HG03060 (cell line): ENCODE data around the gene CCNH.
A peak's percentile ranks its signal among the peaks of the same experiment; 100 is the strongest.

ENCODE experiments used
- ATAC-seq: cut with Tn5 transposase; IDR thresholded peaks from one replicate; pipeline ENCODE4 v1.9.1; 2021; ENCODE audit warnings: low read depth, moderate number of reproducible peaks; ENCODE audit not compliant: unreplicated experiment

CCNH gene

DNA sequence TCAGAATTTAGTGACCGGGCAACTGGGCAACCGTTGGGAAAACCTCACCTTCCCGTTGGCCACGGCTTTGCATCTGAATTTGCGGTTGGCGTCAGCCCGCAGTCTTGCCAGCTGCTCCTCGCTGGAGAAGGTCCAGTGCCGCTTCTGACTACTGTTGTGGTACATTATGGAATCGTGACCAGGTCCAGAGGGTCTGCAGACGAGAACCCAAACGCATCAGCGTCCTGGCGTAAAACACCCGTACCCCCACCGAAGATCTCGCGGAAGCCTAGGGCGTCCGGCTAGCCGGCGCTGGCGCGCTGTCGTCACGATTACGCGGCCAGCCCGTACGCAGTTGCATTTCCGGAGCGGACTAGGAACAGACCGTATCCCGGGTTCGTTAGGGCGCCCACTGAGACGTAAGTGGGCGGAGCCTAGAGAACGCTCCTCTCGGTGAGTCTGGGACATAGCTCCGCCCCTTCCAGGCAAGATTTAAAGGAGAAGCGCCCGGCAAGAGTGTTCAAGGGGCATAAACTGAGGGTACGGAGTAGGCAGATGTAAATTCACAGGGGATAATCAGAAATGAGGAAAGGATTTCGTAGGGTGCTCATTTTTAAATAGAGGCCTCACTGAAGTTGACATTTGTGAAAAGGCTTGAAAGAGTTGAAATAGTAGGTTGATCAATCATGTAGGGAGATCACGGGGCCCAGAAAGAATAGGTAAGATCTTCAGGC lies at the start of gene CCNH:
TSS of gene CCNH (minus strand) at position 301 of the 713 bp plus-strand sequence. CDS start at position 165, 136 bp downstream.
- ATAC-seq: peak; percentile 99

DNA sequence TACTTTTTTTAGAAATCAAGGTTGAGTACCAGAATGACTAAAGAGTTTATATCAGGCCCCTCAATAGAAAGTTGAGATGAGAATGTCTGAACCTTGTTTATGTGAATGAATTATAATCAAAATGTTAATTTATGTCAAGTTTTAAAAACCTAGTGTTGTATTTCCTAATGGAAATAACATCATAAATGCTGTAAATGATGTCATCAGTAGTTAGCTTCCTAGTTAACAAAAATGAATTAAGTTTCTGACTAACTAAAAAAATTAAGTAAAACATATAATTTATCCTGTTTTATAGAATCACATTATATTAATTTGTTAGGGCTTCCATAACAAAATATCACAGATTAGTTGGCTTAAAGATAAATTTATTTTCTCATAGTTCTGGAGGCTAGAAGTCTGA lies 45.0 kb upstream of the CCNH start:
- no peak for ATAC-seq

DNA sequence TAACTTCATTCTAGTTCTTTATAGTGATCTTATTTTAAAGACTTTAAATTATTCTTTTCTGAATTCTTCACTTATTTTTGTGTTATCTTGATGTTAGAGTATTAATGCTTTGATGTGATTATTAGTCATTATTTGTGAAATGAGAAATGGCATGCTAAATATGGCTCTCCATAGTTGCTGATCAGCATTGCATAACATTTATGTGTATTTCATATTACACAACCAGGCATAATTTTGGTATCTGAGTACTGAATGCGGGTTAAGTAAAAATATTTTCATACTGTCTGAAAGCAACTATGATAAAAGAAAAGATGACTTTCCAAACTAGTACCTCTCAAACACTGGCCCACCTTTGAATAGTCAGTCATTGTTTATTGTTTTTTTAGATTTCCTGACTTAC lies 41.1 kb upstream of the CCNH start:
- no peak for ATAC-seq

DNA sequence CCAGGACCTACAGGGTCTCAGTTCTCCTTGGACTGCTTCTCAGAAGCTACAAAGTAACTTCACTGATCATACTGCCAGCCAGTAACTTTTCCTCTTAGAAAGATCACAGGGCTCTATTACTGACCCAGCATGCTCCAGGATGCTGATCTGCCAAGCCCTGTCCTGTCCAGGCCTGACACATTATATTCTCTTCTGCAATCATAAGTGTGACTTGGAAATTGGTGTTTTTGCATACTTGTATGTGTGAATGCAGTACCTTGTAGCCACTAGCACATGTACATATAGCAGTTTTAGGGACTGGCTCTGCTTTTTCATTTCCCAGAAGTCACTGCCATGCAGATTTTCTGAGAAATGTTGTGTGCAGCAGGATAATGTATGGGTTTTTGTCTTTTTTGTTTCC lies 40.1 kb upstream of the CCNH start:
- no peak for ATAC-seq

DNA sequence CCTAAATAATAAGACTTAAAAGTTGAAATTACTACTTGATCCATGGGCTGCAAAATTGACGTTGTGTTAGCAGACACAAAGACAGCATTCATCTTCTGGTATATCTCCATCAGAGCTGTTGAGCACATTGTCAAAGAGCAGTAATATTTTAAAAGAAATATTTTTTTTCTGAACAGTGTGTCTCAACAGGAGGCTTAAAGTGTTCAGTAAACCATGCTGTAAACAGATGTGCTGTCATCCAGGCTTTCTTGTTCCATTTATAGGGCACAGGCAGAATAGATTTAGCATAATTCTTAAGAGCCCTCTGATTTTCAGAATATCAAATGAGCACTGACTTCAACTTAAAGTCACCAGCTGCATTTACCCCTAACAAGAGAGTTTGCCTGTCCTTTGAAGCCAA lies 29.7 kb upstream of the CCNH start:
- ATAC-seq: no peak

DNA sequence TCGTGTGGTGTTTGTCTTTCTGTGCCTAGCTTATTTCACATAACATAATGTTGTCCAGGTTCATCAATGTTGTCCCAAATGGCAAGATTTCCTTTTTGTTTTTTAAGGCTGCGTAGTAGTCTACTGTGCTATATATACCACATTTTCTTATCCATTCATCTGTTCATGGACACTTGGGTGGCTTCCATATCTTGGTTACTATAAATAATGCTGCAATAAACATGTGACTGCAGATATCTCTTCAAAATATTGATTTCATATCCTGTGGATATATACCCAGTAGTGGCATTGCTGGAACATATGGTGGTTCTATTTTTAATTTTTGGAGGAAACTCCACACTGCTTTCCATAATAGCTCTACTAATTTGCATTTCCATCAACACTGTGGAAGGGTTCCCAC lies 25.5 kb upstream of the CCNH start:
- no peak for ATAC-seq

DNA sequence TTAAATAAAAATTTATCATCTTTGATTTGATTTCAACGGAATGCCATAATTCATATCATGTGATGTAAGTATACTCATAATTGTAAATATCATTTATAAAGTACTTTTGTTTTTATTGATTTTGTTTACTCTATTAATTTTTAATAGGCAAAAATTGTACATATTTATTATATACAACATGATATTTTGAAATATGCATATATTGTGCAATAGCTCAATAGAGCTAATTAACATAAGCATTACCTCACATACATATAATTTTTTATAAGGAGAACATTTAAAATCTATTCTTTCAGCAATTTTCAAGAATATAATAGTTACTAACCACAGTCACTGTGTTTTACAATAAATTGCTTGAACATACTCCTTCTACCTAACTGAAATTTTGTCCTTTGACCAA lies 25.0 kb upstream of the CCNH start:
- ATAC-seq: no peak

DNA sequence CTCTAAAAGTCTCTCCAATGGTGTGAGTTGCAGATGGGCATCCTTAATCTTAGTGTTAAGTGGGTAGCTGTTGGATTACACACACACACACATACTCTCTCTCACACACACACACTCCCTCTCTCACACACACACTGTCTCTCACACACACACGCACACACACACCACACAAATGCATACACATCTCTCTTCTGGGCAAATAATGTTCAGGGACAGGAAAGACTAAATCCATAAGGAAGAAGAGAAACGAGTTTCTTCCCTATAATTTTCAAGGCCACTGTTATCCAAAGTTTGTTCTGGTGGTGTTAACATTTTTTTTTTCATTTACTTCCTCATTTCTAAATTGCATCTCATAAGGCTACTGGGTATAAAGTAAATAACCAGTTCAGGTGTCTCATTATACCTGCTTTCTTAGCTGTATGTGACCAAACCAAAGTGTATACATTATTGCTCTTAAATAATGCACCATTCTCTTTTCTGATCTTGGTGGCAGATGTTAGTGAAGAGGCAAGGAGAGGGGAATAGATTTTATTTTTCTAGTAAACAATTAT lies 22.5 kb upstream of the CCNH start:
- no peak for ATAC-seq

DNA sequence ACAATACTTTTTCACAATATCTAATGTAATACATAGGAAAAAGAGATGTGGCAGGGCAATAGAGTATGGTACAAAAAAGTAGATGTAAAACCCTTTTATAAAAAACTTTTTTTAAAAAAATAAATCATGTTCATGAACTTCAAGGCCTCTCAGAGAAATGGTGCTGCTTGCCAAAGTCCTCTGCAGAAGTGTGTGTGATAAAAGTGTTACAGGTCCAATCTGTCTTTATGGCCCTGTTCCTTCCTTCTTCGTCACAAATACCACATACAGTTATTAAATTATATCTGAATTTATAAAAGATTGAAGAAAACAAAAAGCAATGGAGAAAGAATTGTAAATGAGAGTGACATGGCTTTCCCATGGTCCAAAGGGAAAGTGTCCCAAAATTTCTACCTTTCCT lies 21.7 kb upstream of the CCNH start:
- ATAC-seq: no peak

DNA sequence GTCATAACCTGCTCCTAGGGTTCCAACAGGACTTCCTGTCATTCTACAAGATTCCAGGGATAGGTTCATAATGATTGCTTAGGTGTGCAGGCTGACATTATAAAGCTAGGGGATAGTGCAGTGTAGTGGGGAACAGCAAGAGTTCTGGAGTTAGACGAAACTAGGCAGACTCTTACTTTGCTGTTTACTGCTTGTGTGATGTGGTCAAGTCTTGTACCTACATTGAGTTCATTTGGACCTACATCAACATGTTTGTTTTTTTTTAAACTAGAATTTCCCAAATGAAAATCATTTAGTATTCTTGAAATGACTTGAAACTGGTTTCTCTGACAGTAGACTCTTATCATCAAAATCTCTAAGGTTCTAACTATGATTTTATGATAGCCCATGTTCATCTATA lies 21.2 kb upstream of the CCNH start:
- ATAC-seq: no peak

DNA sequence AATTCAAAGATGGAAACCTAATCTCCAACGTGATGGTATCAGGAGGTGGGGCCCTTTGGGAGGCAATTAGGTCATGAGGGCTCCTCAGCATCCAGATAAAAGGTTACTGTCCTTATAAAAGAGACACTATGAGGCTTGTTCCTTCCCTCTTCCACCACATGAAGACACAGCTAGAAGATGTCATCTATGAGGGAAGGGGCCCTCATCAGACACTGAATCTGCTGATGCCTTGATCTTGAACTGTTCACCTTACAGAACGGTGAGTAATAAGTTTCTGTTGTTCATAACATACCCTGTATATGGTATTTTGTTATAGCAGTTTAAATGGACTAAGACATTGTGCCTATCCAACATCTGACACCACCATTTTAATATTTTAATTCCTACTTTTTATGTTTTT lies 19.7 kb upstream of the CCNH start:
- ATAC-seq: no peak

DNA sequence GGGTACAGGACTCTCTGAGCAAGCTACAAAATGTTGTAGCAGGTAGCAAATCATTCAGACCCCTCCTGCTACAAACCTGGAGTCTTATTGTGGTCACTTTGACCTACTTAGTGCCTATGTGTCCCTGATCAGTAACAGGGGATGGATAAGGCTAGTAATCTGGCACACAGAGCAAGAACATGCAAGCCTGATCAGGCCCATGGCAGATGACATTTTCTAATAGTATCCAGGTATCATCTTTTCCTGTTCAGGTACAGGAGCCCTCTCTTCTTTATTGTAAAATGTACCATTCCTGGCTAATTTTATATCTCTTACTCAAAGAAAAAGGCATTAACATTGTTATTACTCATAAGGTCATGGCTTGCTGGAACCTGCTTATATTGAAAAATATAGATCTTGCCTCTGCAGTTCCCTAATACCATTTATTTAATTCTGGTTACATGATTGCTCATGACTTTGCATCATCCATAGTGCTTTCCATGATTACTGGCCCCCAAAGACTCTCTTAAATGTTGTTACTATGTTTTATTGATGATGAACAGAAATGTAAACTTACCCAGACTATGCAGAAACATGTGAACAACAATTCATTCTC lies 18.2 kb upstream of the CCNH start:
- no peak for ATAC-seq

DNA sequence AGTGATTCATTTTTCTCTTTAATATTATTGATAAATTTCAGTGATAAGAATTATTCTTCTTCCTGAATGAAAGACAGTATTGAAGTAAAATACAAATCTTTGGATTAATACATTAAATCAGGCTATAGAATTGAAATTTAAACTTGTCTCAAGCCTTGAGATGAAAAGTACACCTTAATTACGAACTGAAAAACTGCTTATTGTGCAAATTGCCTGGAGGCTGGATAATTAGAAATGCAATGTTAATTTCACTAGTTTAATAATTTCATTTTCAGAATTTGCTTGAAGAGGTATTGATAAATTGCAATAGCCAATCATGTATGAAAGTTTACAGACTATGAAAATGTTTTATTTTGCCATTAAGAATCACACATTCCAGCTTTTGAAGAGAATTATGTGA lies 11.0 kb upstream of the CCNH start:
- ATAC-seq: no peak

DNA sequence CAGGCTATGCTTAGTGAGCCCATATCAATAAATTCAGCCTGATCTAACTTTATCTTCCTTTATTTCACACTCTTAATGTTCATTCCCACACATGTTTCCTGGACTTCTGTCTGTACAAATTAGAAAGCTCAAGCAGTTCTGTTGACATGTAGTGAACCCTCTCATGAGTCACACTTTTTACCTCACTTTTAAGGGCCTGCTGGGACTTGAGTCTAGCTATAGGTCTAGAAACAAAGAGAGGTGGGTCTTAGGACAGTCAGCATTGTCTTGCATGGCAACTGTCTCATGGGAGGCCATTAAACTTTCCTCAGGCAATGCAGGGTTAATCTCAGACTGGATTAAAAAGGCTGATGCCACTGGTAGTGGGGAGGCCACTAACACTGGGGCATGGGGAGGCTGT lies 8.6 kb upstream of the CCNH start:
- ATAC-seq: no peak

DNA sequence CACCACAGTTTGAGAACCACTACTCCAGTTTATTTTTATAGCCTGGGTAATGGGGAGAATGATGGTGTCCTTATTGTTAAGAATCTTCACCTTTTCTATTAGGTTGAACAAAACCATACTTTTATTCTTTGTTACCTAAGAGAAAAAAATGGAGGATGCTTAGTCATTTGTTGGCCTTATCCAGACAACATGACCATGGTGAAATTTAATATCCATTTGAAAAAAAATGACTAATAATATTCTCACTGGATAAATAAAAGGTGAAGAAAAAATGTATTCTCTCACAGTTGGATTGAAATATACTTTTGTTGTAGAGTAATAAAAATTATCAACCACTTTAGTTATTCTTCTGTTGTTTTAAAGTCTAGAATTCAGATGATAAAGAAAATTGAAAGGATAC lies 5.8 kb upstream of the CCNH start:
- ATAC-seq: no peak

DNA sequence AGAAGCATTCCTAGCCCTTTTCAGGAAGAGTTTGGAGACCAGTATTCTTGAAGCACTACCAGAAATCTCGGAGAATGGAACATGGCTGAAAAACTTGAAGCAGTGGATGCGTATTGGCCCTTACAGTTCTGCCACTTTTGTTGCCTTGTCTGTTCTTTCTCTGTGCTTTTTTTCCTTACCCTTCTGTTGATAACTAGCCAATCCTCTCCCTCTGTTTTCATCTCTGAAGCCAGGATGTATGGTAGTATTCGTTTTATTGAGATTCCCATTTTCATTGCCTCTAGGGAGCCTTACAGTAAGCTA lies 564 bp upstream of the CCNH start:
- ATAC-seq: no peak

DNA sequence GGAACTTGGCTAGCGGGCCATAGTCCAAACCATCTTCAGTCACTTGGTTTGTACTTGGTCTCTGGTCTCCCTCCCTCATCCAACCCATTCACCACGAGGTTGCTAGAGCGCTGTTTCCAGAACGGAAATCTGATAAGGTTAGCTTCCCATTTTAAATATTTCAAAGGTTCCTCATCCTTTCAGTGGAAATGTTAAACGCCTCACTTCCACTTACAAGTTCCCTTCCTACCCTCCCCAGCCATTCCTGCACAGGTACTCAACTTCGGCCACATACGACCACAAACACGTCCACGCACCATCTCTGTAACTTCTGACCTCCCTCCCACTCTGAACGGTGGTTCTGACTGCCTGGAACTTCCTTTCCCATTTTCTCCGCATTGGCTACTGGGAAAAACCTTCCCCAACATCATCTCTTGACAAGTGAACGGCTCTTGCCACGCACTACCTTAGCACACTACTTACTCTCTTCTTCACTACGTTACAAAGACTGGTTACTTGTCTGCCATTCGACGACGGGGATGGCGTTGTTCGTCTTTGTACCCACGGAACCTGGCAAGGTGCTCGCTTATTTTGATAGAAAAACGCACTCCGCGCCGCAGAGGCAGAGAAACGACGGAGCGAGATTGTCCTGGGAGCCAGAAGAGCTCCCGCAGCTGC lies 629 bp downstream of the CCNH start:
- ATAC-seq: peak; percentile 0

DNA sequence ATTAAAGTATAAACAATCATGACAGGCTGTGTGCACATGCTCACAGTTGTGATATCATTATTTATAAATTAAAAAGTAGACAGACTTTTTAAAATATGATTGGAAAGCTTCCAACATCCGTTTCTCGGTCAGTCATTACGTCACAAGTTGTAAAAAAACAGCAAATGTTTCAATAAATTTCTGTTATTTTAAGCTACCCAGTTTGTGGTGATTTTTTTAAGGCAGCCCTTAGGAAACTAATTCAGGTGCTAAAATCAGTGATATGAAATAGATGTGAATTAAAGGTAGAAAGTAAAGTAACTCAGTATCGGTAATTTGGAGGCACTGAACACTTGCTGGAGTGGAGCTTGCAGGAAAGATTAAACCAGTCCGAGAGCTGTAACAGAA lies 1.2 kb downstream of the CCNH start:
- no peak for ATAC-seq

DNA sequence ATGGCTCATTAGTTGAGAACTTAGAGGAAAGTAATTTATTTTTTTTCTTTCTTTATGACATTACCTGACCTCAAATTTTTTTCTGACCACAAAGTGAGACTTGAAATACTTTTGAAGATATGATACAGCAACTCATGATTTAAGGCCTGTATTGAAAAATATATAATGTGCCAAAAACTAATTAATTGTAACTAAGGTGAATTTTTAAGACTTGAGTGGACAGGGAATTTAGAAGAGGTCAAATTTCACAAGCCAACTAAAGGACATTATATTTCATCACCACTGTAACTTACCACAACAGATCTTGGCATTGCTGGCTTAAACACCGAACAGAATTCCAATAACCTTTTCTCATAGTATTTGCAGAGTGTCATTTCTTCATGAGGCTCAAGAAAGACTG lies 1.8 kb downstream of the CCNH start:
- no peak for ATAC-seq

DNA sequence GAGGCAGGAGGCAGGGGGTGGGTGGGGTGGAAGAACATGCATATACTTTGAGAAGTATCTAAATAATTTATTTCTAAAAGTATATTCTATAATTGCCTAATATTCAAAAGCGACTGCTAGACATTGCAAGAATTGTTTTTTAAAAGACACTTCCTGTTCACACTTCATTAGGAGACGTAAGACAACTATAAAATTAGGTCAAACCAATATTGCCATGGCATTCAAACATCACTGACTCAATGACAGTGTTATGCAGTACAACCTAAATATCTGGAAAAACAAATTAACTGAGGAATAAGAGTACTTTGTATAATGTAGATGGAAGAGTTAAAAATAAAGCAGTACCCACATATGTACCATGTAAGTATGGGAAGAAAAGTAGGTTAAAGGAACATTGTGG lies 4.5 kb downstream of the CCNH start:
- ATAC-seq: no peak

DNA sequence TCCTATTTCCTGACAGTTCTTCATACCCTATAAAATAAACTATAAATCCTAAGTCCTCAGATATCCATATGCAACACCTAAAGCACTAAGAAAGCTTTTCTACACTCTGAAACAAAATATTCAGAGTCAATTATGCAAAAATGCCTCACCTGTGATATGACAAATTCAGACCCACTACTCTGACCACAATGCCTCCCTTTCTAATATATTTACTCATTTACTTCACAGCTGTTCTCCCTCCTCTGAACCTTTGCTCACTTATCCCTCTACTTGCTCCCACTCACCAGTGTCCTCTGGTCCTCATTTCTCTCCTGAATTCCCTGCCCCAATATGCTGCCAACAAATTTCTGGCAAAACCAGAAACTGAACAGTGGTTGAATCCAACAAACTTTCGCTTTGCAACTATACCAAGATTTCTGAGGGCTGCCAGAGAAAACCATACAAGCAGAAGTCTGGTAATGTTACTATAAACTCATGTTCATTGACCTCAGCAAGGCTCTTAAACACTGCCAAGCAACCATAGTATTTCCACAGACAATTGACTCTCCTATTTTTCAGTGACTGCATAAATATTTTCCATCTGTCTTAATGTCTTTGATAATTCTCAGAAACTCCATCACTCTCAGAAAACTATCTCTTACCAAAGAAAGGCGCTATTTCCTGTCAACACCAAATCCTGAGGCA lies 7.1 kb downstream of the CCNH start:
- ATAC-seq: no peak
